ENCODE results near the gene OSBPL8.
"Not testable (repeated sequence)": the region's sequence is repeated elsewhere in the genome, so short reads cannot be mapped to it uniquely, and the experiment has no call there.

Gene OSBPL8

DNA sequence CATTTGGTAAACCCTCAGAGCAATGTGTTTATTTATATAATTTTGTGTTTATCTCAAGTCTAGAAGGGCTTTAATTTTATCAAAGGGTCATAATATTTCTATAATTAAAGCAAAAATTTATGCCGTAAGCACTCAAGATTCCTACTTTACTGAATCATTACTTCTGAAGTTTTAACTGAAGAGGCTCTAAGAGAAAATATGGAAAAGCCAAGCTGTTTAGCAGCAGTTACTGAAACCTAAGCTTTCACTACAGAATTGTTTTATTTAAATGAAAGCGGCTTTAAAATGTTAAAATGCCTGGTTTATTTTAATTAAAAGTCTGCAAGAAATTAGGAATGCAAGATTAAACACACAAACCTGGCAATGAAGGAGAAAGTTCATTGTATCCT lies 137.4 kb downstream of the OSBPL8 start:
- DNase-seq (ENCODE audit: low read depth) = no peak

GRCh38 chr12:76421046-76421445 lies 138.5 kb downstream of the OSBPL8 start:
- DNase-seq (ENCODE audit: low read depth) = no peak

DNA sequence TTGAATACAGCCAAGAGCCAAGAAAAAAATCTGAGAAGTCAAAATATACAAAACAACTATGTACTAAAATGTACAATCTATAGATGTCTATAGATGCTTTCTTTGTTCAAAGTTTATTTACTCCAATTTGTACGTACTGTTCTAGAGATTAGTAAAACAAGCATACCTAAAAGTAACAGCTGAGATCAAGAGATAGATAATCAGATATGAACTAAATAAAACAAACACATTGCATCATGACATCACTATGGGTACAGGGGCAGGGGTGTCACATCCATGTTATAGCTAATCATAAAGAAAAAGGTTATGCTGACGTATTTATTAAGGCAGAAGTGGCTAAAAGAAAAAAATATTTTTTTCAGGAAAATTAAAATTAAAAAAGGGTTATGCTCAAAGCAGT lies 139.3 kb downstream of the OSBPL8 start:
- no peak for DNase-seq (ENCODE audit: low read depth)

DNA sequence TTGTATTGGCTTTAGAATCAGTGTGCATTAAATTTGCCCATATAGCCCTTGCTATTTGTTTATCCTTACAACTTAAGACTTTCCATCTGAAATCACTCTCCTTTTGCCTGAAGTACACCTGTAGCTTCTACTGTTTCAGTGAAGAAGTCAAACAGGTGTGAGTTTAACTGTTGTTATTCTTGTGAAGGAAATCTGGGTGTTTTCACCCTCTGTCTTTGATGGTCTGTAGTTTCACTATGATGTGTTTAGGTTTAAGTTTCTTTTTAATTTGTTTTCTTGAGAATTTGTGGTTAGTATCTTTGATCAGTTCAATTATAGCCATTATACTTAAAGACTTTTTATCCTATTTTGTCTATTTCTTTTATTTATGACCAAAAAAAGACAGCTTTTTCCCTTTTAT lies 142.5 kb downstream of the OSBPL8 start:
- no peak for DNase-seq (ENCODE audit: low read depth)

- no peak for DNase-seq (ENCODE audit: low read depth)
These were observed 146.4 kb downstream of the OSBPL8 start for GRCh38 chr12:76413121-76413520.

- no peak for DNase-seq (ENCODE audit: low read depth)
These were observed 148.8 kb downstream of the OSBPL8 start for GRCh38 chr12:76410781-76411180.

- no peak for DNase-seq (ENCODE audit: low read depth)
These were observed 149.2 kb downstream of the OSBPL8 start for GRCh38 chr12:76410371-76410770.

DNA sequence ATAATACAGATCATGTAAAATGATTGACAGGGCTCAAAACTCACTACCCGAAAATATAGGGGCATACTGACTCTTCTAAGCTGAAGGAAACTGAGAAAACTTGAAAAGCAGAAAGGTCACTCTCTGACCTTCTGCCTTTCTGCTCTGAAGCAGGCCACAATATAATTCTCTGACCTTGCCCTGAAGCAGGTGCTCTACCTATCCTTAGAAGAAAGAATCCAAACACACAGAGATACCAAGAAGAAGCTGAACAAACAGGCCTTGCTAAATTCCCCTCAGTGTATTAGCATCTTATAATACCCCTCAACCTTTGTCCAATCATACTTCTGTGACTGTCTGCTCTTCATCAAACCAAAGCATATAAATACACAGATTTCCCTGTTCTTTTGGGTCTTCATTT lies 150.5 kb downstream of the OSBPL8 start:
- no peak for DNase-seq (ENCODE audit: low read depth)

- no peak for DNase-seq (ENCODE audit: low read depth)
These were observed 151.9 kb downstream of the OSBPL8 start for GRCh38 chr12:76407710-76408109.

- no peak for DNase-seq (ENCODE audit: low read depth)
These were observed 157.3 kb downstream of the OSBPL8 start for GRCh38 chr12:76402259-76402658.

GRCh38 chr12:76400136-76400535 lies 159.4 kb downstream of the OSBPL8 start:
- no peak for DNase-seq (ENCODE audit: low read depth)

GRCh38 chr12:76399040-76399439 lies 160.5 kb downstream of the OSBPL8 start:
- no peak for DNase-seq (ENCODE audit: low read depth)

DNA sequence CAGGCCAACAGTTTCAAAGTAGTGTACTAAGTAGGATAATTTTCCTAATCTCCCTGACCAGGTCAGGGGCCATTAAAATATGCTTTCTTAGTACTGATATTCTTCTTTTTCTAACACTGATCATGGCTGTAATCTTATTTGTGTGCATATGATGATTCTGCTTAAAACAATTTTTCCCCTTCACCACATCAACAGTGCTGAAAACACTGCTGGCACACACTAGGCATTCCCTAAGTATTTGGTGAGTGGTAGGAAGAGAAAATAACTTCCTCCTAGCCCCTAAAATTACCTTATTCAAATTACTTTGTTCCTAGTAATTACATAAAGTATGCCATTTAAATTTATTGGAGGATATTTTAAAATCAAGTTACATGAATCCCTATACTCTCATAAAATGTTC lies 161.5 kb downstream of the OSBPL8 start:
- no peak for DNase-seq (ENCODE audit: low read depth)

DNA sequence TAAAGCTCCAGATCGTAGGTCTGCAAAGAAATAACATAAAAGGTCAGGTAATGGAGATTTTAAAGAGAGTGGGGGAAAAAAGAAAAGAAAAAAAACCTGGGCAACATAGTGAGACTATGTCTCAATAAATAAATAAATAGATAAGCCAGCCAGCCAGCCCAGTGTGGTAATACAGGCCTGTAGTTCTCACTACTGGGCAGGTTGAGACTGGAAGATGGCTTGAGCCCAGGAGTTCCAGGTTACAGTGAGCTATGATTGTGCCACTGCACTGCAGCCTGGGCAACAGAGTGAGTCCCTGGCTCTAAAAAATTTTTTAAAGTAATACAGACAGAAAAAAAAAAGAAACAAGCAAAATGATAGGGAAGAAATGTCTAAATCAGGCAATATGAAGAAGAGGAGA lies 168.1 kb downstream of the OSBPL8 start:
- no peak for DNase-seq (ENCODE audit: low read depth)

GRCh38 chr12:76387614-76388013 lies 172.0 kb downstream of the OSBPL8 start:
- DNase-seq (ENCODE audit: low read depth) = no peak

- no peak for DNase-seq (ENCODE audit: low read depth)
These were observed 175.0 kb downstream of the OSBPL8 start for GRCh38 chr12:76384560-76384959.

GRCh38 chr12:76383988-76384387 lies 175.6 kb downstream of the OSBPL8 start:
- DNase-seq (ENCODE audit: low read depth) = no peak

DNA sequence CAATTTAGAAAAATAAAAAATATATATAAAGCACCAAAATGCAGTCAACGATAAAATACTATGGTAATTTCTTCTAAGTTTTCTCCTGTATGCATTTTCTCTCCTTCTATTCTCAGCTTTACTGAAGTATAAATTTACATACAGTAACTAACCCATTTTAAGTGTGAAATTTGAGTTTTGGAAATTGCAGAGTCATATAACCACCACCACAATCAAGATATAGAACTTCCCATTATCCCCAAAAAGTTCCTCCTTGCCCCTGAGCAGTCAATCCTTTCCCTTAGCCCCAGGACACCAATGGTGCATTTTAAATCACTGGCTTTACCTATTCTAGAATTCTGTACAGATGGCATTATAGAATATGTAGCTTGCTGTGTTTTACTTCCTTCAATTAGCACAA lies 180.3 kb downstream of the OSBPL8 start:
- DNase-seq (ENCODE audit: low read depth) = no peak

GRCh38 chr12:76376876-76377275 lies 182.7 kb downstream of the OSBPL8 start:
- not testable (repeated sequence) for DNase-seq (ENCODE audit: low read depth)

- DNase-seq (ENCODE audit: low read depth) = no peak
These were observed 183.6 kb downstream of the OSBPL8 start for GRCh38 chr12:76375939-76376338.

DNA sequence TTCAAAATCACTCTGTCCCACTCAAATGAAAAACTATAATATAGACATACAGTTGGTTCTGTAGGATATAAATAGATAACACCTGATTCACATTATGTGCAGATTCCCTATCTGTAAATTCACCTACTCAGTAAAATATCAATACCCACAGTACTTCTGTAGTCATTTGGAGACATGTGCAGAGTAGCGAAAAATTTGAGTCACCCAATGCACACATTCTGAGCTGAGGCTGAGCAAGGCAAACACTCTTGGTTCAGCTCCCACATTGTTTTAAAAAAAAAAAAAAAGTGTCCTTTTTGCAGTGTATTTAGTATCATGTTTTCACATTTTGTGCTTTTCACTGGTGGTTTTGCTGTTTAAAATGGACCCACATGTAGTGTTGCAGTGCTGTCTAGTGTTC lies 184.1 kb downstream of the OSBPL8 start:
- DNase-seq (ENCODE audit: low read depth) = no peak

GRCh38 chr12:76374386-76375020 lies 185.1 kb downstream of the OSBPL8 start:
- peak; percentile 14 for DNase-seq (ENCODE audit: low read depth)

- no peak for DNase-seq (ENCODE audit: low read depth)
These were observed 191.3 kb downstream of the OSBPL8 start for GRCh38 chr12:76368230-76368629.

DNA sequence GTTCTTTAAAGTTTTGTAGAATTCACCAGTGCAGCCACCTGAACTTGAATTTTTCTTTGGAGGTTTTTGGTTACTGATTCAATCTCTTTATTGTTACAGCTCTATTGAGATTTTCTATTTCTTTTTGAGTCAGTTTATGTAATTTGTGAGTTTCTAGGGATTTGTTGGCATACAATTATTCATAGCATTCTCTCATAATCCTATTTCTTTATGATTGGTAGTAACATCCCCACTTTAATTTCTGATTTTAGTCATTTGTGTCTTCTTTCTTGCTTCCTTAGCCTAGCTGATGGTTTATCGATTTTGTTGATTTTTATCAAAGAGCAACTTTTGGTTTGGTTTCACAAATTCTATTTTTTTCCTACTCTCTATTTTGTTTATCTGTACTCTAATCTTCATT lies 193.4 kb downstream of the OSBPL8 start:
- DNase-seq (ENCODE audit: low read depth) = no peak

DNA sequence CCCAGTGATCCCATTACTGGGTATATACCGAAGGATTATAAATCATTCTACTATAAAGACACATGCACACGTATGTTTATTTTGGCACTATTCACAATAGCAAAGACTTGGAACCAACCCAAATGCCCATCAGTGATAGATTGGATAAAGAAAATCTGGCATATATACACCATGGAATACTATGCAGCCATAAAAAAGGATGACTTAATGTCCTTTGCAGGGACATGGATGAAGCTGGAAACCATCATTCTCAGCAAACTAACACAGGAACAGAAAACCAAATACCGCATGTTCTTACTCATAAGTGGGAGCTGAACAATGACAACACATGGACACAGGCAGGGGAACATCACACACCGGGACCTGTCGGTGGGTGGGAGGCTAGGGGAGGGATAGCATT lies 195.4 kb downstream of the OSBPL8 start:
- not testable (repeated sequence) for DNase-seq (ENCODE audit: low read depth)

Data from non-pigmented ciliary epithelial cell (primary cell).